ENCODE data around the gene MMP13. TPM values are rescaled to one million over a fixed set of nuclear protein-coding genes. Genes with fewer than 3 reads are reported as not detected.

The MMP13 gene
- total RNA-seq, 1 experiment from 2014 or later, result 2.4 TPM

DNA sequence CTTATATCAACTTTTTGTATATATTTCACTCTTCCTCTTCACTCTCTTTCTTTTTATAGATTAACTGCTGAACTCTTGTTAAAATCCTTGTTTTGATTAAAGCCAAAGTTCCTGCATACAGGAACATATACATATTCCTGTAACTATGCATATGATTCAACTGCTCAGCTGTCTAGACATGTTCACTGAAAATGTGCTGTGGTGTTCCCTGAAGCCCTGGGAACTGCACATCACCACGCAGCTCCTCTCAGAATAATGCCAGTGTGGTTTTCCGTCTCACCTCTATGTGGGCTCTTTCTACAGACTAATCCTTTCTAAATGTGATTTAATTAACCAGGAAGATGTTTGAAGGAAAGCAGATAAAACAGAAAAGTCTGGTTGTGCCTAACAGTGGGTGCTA lies 55.2 kb downstream of the MMP13 start:
- TF ChIP-seq EZH2phosphoT487 (IDR thresholded peaks at IDR 0.05; ENCODE audit: borderline replicate concordance, low read length), result no peak
- no peak for TF ChIP-seq EZH2 (IDR thresholded peaks at IDR 0.05; ENCODE audit: low read length, unreplicated experiment)
- TF ChIP-seq, protein P1, sequence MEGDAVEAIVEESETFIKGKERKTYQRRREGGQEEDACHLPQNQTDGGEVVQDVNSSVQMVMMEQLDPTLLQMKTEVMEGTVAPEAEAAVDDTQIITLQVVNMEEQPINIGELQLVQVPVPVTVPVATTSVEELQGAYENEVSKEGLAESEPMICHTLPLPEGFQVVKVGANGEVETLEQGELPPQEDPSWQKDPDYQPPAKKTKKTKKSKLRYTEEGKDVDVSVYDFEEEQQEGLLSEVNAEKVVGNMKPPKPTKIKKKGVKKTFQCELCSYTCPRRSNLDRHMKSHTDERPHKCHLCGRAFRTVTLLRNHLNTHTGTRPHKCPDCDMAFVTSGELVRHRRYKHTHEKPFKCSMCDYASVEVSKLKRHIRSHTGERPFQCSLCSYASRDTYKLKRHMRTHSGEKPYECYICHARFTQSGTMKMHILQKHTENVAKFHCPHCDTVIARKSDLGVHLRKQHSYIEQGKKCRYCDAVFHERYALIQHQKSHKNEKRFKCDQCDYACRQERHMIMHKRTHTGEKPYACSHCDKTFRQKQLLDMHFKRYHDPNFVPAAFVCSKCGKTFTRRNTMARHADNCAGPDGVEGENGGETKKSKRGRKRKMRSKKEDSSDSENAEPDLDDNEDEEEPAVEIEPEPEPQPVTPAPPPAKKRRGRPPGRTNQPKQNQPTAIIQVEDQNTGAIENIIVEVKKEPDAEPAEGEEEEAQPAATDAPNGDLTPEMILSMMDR (conservative IDR thresholded peaks at IDR 0.05; ENCODE audit: low read depth, low read length), result no peak
- Histone ChIP-seq H3K9me3 (ENCODE audit: low read length) (0 out of 2 replicates have a peak, but pooled peaks cover 5% of the 10 kb centered on the region), H3K4me1 (ENCODE audit: insufficient read depth, low read length) (no peaks in the 10 kb centered on the region), H3F3A (ENCODE audit: low read length, unreplicated experiment) (no peaks in the 10 kb centered on the region), H4K20me1 (ENCODE audit: low read length) (no peaks in the 10 kb centered on the region), H3K4me2 (ENCODE audit: low read length) (no peak overlapping the region), H3K4me3 (ENCODE audit: low read length) (no peak overlapping the region), H3K9me2 (replicated peaks; ENCODE audit: low read length) (no peaks in the 10 kb centered on the region), H3K9ac (ENCODE audit: low read length) (no peak overlapping the region), H3K27me3 (ENCODE audit: low read length) (no peaks in the 10 kb centered on the region), H2AFZ (ENCODE audit: low read length) (no peak overlapping the region), H3K79me2 (ENCODE audit: low read length) (no peaks in the 10 kb centered on the region), H3K36me3 (ENCODE audit: low read depth, low read length) (no peaks in the 10 kb centered on the region), H3K27ac (ENCODE audit: low read length) (no peak overlapping the region)
- BruUV-seq (replicated peaks), result no TSS peak
- DNase-seq (no peak), ATAC-seq (no peak)
- POLR2A ChIA-PET (ENCODE audit: unreplicated experiment), result no interaction called here
- intact Hi-C loops (cut with micrococcal nuclease), result no loop called here
- CTCF ChIA-PET, result no interaction called here

Other genes with a start within 250 kb of the MMP13 start
- gene MMP27, start 250.0 kb downstream of the MMP13 start, total RNA-seq (2014; rRNA removed), result not detected in 2 replicates
- gene MMP8, start 230.8 kb downstream of the MMP13 start, total RNA-seq (2014; rRNA removed), result not detected in 2 replicates
- 0.07 and 0.69 TPM in 2 replicates for gene MMP10, start 175.1 kb downstream of the MMP13 start, total RNA-seq (2014; rRNA removed)
- gene MMP1, start 157.6 kb downstream of the MMP13 start, total RNA-seq (2014; rRNA removed), result 6.5 and 7.3 TPM in 2 replicates
- gene MMP3, start 112.1 kb downstream of the MMP13 start, total RNA-seq (2014; rRNA removed), result not detected in 2 replicates
- gene MMP12, start 80.8 kb downstream of the MMP13 start, total RNA-seq (2014; rRNA removed), result not detected in 2 replicates
- 206 and 275 TPM in 2 replicates for gene DCUN1D5, start 136.4 kb upstream of the MMP13 start, total RNA-seq (2014; rRNA removed)
- gene DYNC2H1, start 153.7 kb upstream of the MMP13 start, total RNA-seq (2014; rRNA removed), result 20.4 and 28.9 TPM in 2 replicates

Measured in PC-3 (cell line).